T-helper 22 cell (primary cell): ENCODE results near the gene ADGRF5.

Experiments
- DNase-seq: peaks from one replicate; pipeline ENCODE4 v3.0.0-alpha.2; 2020; ENCODE audit warnings: low read depth

Gene ADGRF5

DNA sequence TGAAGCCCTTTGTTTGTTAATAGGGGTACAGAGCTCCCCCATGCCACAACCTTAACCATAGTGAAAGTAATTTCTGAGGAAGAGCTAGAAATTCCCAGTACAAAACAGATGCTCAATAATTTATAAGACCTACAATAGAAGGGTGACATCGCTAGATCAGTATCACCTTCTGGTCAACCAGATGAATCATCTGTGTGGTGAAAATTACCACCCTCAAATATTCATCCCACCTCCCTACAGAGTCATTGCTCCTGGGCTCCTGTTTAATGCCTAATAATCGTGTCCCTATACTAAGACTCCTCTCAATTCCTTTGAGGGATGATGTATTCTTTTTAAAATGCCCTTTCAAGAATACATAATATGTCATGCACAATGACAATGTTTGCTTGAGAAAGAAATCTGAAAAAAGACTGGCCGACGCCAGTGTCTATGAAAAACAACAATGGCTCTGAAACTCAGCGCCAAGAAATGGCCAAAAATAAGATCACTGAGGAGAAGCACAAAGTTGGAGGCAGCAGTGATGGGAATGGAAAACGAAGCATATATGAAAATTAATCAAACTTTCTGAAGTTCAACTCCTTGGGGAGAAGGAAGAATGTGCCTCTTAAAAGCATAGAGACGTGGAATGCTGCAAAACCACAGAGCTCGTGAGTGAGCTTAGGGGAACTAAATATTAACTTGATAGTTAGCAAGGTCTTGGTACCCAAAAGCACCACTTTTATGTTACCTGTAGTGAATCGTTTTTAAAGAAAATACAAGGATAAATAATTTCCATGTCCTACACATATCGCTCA is 11.0 kb upstream of the ADGRF5 start:
- DNase-seq, result no peak

- DNase-seq, result no peak
These were observed 9.7 kb upstream of the ADGRF5 start for GRCh38 chr6:46931416-46931815.

DNA sequence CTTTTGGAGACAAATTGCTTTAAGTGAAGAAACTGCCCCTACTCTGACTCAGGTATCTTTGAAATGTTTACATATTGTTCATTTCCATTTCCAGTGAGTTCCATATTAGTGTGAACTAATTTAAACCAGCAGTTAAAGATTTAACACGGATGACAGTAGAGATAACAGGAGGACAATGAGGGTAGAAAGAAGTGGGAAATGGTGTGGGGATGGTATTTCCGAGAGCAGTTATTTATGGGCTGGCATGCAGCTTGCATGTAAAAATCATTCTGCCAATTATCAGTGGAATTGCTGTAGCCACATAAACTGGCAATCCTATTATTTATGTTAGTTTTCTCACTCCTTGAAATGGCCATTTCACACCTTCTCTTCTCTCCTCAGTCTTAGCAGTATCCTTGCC is 8.6 kb upstream of the ADGRF5 start:
- no peak for DNase-seq

DNA sequence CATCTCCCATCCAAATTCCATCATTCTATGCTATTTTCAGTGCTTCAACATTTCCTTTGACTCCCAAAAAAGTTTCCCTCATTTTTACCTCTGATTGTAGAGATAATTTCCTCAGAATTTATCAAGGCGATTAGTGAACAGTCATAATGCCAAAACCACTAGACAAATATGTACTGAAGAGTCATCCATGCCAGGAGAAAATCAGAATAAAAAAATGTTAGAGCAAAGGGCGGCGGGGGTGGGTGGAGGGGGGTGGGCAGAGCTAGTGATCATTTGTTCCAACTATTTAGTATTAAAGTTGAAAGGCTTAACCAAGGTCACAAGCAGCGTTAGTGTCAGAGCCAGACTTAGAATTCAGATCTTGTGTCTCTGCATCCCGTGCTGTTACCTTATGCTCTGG is 5.3 kb upstream of the ADGRF5 start:
- DNase-seq, result no peak

- no peak for DNase-seq
These were observed 4.7 kb upstream of the ADGRF5 start for GRCh38 chr6:46926481-46926880.

DNA sequence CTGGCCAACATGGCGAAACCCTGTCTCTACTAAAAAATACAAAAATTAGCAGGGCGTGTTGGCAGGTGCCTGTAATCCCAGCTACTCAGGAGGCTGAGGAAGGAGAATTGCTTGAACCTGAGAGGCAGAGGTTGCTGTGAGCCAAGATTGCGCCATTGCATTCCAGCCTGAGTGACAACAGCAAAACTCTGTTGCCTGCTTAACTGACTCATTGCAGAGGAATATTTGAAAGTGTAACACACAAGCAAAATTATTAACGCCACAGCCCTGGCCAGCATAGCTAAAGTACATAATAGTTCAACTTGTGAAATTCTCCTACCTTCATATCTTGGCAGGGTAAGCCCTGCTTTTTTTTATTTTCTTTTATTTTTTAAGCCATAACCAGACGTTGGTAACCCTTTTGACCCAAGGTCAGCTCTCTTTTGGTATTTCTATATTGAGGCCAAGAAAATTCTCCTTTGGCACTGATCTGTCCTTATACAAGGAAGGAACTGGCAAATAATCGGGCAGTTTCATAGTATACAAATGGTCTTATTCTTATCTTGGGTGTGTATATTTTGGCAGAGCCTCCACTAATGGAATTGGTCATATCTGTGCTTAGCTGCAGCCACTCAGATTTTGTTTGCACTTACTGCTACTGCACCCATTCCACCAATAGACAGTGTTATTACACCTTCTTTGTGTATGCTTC is 4.0 kb upstream of the ADGRF5 start:
- no peak for DNase-seq

GRCh38 chr6:46923476-46923875 is 1.7 kb upstream of the ADGRF5 start:
- no peak for DNase-seq

DNA sequence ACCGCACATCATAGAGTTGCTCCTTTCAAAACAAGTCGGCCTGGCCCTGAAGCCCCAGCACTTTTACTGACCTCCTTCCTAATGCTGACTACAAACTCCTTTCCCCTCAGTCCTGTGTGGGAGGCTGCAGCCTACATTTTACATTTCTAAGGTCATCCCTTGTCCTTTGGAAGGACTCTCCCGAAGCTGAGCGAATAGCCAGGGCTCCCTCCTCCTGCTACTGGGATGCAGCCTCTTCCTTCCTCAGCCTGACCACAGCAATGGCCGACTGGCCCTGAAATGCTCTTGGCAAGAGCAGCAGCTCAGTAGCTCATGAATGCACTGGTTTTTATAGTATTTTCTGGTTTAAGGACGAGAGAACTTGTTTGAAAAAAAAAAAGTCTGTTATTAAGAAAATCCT is 679 bp downstream of the ADGRF5 start:
- no peak for DNase-seq

- DNase-seq, result no peak
These were observed 2.9 kb downstream of the ADGRF5 start for GRCh38 chr6:46918806-46919205.

DNA sequence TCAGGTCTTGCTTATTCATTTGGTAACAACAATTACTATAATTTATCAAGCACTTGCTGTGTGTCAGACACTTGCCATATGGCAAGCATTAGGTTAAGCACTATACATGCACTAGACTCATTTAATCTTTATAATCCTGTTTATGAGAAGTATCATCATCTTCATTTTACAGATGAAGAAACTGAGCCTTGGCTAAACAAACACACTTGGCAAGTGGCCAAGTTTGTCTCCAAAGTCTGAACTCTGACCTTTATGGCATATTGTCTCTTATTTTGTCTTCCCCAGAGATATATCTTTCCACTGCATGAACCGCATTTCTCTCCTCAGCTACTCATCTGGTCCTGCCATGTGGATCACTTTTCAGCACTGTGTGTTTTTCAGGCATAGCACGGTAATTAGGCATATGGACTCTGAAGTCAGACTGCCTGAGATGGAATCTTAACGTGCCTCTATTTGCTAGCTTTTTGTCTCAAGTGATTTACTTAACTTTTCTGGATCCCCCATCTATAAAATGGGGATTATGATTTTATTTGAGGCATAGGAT is 4.7 kb downstream of the ADGRF5 start:
- DNase-seq, result no peak

DNA sequence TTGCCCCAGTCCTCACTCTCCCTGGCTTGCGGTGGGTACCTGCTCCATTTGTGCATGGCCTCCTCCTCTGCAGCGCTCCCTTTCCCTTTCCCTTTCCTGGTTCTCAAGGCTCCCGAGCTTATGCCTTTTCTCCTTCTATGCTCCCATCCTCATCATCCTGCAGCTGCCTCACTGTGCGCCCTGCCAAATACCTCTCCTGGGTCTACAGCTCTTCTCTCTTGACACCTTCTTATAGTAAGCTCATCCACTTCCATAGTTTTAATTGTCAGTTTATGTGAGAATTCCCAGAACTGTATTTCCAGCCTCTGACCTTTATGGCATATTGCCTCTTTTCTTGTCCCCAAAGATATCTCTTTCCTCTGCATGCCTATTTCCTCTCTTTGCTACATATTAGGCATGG is 5.9 kb downstream of the ADGRF5 start:
- DNase-seq, result no peak

GRCh38 chr6:46915380-46915779 is 6.4 kb downstream of the ADGRF5 start:
- no peak for DNase-seq

- DNase-seq, result no peak
These were observed 7.4 kb downstream of the ADGRF5 start for GRCh38 chr6:46914279-46914810.

GRCh38 chr6:46909371-46909770 is 12.4 kb downstream of the ADGRF5 start:
- DNase-seq, result no peak

GRCh38 chr6:46906776-46907175 is 15.0 kb downstream of the ADGRF5 start:
- DNase-seq, result no peak

DNA sequence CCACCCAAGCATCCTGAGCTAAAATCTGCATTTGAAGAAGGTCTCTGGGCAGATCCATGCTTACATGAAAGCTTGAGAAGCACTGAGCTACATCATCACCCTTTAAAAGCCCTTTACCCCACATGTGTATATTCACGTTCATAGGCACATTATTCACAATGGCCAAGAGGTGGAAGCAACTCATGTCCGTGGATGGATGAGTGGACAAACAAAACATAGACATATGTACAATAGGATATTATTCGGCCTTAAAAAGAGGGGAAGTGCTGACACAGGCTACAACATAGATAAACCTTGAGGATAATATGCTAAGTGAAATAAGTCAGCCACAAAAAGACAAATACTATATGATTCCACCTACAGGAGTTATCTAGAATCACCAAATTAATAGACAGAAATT is 17.6 kb downstream of the ADGRF5 start:
- DNase-seq, result no peak

- DNase-seq, result no peak
These were observed 18.6 kb downstream of the ADGRF5 start for GRCh38 chr6:46903175-46903574.

DNA sequence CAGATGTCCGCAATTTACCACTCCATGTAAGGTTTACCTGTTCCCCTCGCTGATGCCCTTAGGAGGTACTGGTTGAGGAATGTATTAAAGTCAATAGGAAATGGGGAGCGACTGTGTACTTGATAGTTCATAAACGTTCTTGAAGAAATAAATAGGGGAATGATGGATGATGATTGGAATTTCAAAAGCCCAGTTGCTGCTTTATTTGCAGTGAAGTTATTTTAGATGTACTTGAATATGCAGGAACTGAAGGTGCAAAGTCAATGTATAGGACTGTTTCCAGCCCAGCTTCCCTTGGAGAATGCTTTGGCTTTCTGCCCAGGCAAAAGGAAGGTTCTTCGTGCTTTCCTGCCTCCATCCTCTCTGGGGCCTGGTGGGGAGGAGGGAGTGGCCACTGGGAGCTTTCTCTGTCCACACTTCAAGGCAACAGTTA is 19.8 kb downstream of the ADGRF5 start:
- DNase-seq, result no peak

DNA sequence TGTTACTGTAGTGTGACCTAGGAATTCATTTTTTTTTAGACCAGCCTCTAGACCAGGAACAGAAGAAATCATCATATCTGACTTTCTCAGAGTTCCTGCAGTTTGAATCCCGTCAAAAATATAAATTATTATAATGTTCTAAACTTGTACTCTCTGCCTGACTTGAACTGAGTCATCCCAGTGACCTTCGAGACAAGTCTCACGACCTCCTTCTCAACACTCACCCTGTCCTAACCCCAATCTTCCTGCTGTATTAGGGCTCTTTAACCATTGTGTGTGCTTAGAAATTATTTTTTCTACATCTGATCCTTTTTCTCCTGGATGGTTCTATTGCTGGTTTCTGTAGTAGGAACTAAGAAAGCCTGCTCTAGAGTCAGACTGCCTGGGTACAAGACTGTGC is 21.5 kb downstream of the ADGRF5 start:
- DNase-seq, result no peak

- DNase-seq, result no peak
These were observed 22.1 kb downstream of the ADGRF5 start for GRCh38 chr6:46899659-46900058.

DNA sequence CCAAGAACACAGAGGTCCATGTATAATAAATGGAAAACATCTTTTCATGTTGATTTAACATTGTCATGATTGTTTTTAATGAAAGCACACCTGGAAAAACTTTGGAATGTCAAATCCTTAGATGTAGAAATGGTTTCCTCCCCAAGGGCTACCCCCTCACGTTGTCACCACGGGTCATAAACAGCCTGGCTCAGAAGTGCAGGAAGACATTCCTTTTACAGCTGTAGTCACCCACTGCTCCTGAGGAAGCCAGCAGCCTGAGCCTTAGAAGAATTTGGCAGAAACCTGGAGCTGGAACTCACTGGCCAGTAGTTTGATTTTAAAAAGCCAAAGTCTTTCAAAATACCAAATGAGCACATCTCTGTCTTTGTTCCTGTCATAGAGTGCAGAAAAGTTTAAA is 23.7 kb downstream of the ADGRF5 start:
- DNase-seq, result no peak

DNA sequence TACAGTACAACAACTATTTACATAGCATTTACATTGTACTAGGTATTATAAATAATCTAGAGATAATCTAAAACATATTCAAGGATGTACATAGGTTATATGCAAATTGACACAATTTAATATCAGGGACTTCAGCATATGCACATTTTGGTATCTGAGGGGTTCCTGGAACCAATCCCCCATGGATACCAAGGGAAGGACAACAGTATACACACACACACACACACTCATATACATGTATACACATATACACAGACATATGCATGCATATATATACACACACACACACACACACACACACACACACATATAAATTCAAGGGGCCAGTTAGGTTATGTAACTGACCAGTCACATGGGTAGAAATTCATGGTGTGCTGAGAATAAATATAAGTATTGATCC is 24.9 kb downstream of the ADGRF5 start:
- no peak for DNase-seq

DNA sequence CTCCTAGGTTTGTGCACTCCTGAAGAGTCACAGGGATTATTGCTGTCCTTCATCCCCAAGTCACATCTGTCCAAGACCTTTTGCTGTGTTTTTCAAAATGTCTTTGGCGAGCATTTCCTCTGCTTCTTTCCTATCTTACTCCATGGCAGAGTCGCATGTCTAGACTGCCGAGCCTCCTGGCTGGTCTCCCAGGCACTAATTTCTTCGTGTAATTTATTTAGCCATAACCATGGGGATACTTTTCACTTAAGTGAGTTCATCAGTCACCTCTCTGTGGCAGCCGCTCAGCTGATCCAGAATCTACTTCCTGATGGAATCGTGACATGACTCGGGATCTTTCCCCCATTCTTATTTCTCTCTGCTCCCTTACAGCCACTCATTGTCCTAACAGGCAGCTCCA is 25.8 kb downstream of the ADGRF5 start:
- DNase-seq, result no peak
